A673 (cell line): Measurements from ENCODE around the gene TJP1. TPM values are rescaled to one million over a fixed set of nuclear protein-coding genes. Genes with fewer than 3 reads are reported as not detected.
"Not testable (repeated sequence)": the region's sequence is repeated elsewhere in the genome, so short reads cannot be mapped to it uniquely, and the experiment has no call there.

Experiments
- BruUV-seq: library from RNA; stranded (reverse); fragments of 400-500 nt; replicated peaks from 2 replicates; lab custom pipeline; 2021; lab: Mats Ljungman, UMichigan
- CTCF ChIA-PET: fragments of 300-600 bp; sonication (Branson Sonifier 250); formaldehyde crosslinking; loops from one replicate; lab custom pipeline; 2022; ENCODE audit warnings: antibody characterized with exemption; lab: Charles Lee
- POLR2A ChIA-PET: fragments of 300-600 bp; sonication (Branson Sonifier 250); formaldehyde crosslinking; loops from one replicate; lab custom pipeline; 2022; ENCODE audit warnings: antibody characterized with exemption; ENCODE audit not compliant: low non-redundant PET; lab: Charles Lee
- DNase-seq: peaks from one replicate; pipeline ENCODE4 v3.0.0-alpha.2; 2015; ENCODE audit warnings: low spot score
- H3K27ac ChIP-seq: fragments of 200-600 bp; sonication (generic); 2 replicates; pipeline ENCODE4 v1.5.1; 2016; ENCODE audit warnings: mixed run types, low read depth, mild to moderate bottlenecking, mixed read lengths, antibody characterized with exemption, low read length; ENCODE audit not compliant: poor library complexity, severe bottlenecking
- H3K27me3 ChIP-seq: fragments of 200-600 bp; sonication (generic); replicated peaks from 2 replicates; pipeline ENCODE4 v1.6.1; 2017; ENCODE audit warnings: mixed run types, low read depth, mild to moderate bottlenecking, mixed read lengths, antibody characterized with exemption, low read length; ENCODE audit not compliant: insufficient read depth, poor library complexity
- H3K36me3 ChIP-seq: fragments of 200-600 bp; sonication (generic); 2 replicates; pipeline ENCODE4 v1.6.1; 2016; ENCODE audit warnings: mixed run types, mild to moderate bottlenecking, mixed read lengths, antibody characterized with exemption, low read length; ENCODE audit not compliant: insufficient read depth, poor library complexity, severe bottlenecking
- H3K4me1 ChIP-seq: fragments of 200-600 bp; sonication (generic); 2 replicates; pipeline ENCODE4 v1.6.1; 2017; ENCODE audit warnings: mixed run types, mild to moderate bottlenecking, mixed read lengths, antibody characterized with exemption, low read length; ENCODE audit not compliant: insufficient read depth, poor library complexity, severe bottlenecking
- H3K4me3 ChIP-seq: fragments of 200-600 bp; sonication (generic); 2 replicates; pipeline ENCODE4 v1.5.1; 2016; ENCODE audit warnings: low read depth, mixed run types, mild to moderate bottlenecking, mixed read lengths, low read length; ENCODE audit not compliant: poor library complexity, severe bottlenecking
- H3K9me3 ChIP-seq: fragments of 200-600 bp; sonication (generic); 2 replicates; pipeline ENCODE4 v1.6.1; 2016; ENCODE audit warnings: mixed run types, low read depth, mild to moderate bottlenecking, mixed read lengths, antibody characterized with exemption, low read length; ENCODE audit not compliant: poor library complexity, severe bottlenecking
- CTCF ChIP-seq: fragments of 300-800, 200-600 bp; sonication (generic); conservative IDR thresholded peaks from 2 replicates; pipeline ENCODE4 v1.5.1; 2017; ENCODE audit warnings: low read depth, mild to moderate bottlenecking, antibody characterized with exemption, low read length, moderate library complexity, mixed read lengths
- EZH2 ChIP-seq: fragments of 200-600 bp; sonication (generic); IDR thresholded peaks from 2 replicates; pipeline ENCODE4 v1.6.1; 2017; ENCODE audit warnings: borderline replicate concordance, low read depth, mild to moderate bottlenecking, mixed read lengths, antibody characterized with exemption, low read length; ENCODE audit not compliant: poor library complexity, severe bottlenecking
- intact Hi-C: fragments of 100-400 bp; cut with micrococcal nuclease; formaldehyde crosslinking; loops from one replicate; pipeline ENCODE4 v1.10.0; 2022; ENCODE audit not compliant: unreplicated experiment
- total RNA-seq: library from RNA; stranded (reverse); gene quantifications from 2 replicates; pipeline ENCODE4 v1.2.3, GENCODE V29; 2021

The TJP1 gene
- total RNA-seq, 1 experiment from 2014 or later, result 34.7 TPM

- Histone ChIP-seq H3K27me3 (no peaks in the 10 kb centered on the region), H3K27ac (no peak overlapping the region), H3K4me1 (no peaks in the 10 kb centered on the region), H3K9me3 (no peaks in the 10 kb centered on the region), H3K36me3 (no peaks in the 10 kb centered on the region), H3K4me3 (no peak overlapping the region)
- ChIA-PET CTCF (no interaction called here), POLR2A (no interaction called here)
- no peak for TF ChIP-seq CTCF
- no TSS peak for BruUV-seq
- intact Hi-C loops, result loop anchor here (5.0 kb wide), 1 partner anchor 228 kb away; no protein-coding TSS in a partner anchor
- DNase-seq, result no peak
Measured at GRCh38 chr15:29699791-29700190, 122.5 kb downstream of the TJP1 start.

DNA sequence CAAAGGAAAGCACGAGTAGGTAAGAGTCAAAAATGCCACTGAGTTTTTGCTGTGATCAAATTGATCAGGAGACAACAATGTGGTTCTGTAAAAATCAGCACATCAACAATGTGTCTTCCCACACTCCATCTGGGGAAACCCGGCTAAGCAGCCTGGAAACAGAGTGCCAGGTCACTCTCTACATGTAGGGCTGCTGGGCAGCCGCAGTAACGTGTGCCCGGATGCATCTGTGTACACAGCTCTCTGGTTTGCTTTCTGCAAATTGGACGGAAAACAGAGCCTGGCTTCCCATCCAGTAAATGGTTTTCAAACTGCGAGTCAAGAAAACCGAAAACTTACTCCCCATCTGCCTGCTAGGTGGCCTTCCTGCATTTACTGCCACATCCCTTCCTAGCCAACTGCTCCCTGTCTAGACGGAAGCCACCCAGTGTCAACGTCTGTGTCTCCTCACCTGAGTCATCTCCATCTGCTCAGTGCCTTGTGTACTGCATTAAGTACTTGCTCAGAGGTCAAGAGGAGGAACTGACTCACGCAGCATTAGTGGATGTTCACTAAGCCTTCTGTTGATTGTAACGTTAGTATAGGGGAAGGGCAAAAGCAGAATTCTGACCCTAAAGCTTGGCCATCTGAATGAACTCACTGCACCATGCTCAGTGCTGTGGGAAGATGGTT is 124.1 kb downstream of the TJP1 start:
- CTCF ChIA-PET, result no interaction called here
- Histone ChIP-seq H3K9me3 (no peaks in the 10 kb centered on the region), H3K36me3 (no peaks in the 10 kb centered on the region), H3K27me3 (no peaks in the 10 kb centered on the region), H3K27ac (no peak overlapping the region), H3K4me3 (no peak overlapping the region), H3K4me1 (no peaks in the 10 kb centered on the region)
- no TSS peak for BruUV-seq
- intact Hi-C loops, result loop anchor here (5.0 kb wide), 1 partner anchor 229 kb away; no protein-coding TSS in a partner anchor
- POLR2A ChIA-PET, result no interaction called here
- no peak for TF ChIP-seq CTCF
- no peak for TF ChIP-seq EZH2
- DNase-seq, result no peak

DNA sequence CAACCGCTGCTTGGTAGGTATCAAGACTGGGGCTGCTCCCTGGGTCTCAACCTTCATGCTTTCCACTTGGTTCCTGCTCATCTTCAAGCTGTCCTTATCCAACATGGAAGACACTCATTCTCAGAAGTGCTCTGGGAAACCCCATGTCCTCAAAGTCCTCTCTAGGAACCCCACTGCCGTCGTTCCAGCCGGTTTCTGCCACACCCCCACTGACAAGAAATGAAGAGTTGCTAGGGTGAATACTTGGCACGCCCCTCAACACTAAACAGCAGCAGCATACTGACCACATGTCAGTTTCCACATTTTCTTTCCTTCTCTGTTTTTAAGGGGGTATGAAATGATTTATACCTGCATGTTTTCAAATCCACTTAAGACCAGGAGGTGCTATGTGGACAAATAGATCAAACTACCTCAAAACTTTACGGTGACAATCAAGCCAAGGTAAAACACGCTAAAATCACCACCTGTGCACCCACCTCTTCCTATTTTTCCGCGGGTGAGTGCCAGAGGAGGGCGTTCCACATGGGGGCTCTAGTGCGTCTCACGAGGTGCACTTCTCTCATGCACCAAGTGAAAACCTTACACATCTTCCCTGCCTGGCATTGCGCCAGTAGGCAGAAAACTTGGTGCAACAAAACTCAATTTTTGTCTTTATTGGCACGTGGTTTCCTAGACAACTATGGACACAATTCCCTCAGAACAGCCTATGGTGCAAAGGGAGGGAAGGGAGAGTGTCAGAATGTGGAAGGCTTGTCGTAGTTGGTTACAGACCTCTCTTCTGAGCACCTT is 125.1 kb downstream of the TJP1 start:
- ChIA-PET POLR2A (no interaction called here), CTCF (no interaction called here)
- intact Hi-C loops, result loop anchor here (5.0 kb wide), 1 partner anchor 230 kb away; no protein-coding TSS in a partner anchor
- no peak for DNase-seq
- Histone ChIP-seq H3K36me3 (no peaks in the 10 kb centered on the region), H3K27me3 (no peaks in the 10 kb centered on the region), H3K4me1 (no peaks in the 10 kb centered on the region), H3K4me3 (no peak overlapping the region), H3K27ac (no peak overlapping the region), H3K9me3 (no peaks in the 10 kb centered on the region)
- TF ChIP-seq CTCF, result no peak
- BruUV-seq, result no TSS peak

- H3K4me3 ChIP-seq, H3K27me3 ChIP-seq, H3K4me1 ChIP-seq, H3K27ac ChIP-seq, BruUV-seq, CTCF ChIA-PET, POLR2A ChIA-PET, H3K36me3 ChIP-seq, H3K9me3 ChIP-seq, DNase-seq: not testable (repeated sequence)
- intact Hi-C loops, result loop anchor here (5.0 kb wide), 1 partner anchor 231 kb away; no protein-coding TSS in a partner anchor
Measured at GRCh38 chr15:29696506-29696905, 125.8 kb downstream of the TJP1 start.
